ENCODE data around the gene GAD1. TPM values are rescaled to one million over a fixed set of nuclear protein-coding genes. Genes with fewer than 3 reads are reported as not detected.

GAD1 gene
- total RNA-seq, 1 experiment from 2014 or later, result 2.5 TPM

GRCh38 chr2:170862286-170862902 is 45.7 kb downstream of the GAD1 start:
- ChIA-PET CTCF (interaction anchor here (1.1 to 2.0 kb wide), 3 partner anchors 11 to 18 kb away, joined by 6 to 11 read pairs (median 10); no protein-coding TSS in a partner anchor), POLR2A (interaction anchor here (0.6 kb wide), 1 partner anchor 111 kb away, joined by 3 read pairs; no protein-coding TSS in a partner anchor)
- Mint-ChIP-seq H3K27me3 (ENCODE audit: low read depth) (peaks cover 4% of the 10 kb centered on the region; the same call in 1 of the 2 replicates), H3K4me3 (no peak overlapping the region), H3K4me1 (no peaks in the 10 kb centered on the region), H3K27ac (no peak overlapping the region), H3K9me3 (peaks cover 4% of the 10 kb centered on the region), H3K36me3 (no peaks in the 10 kb centered on the region)
- ATAC-seq (no peak), DNase-seq (ENCODE audit: low spot score) (no peak)
- TF ChIP-seq JUN (CRISPR knock-in tag; IDR thresholded peaks at IDR 0.05), result no peak
- no peak for TF ChIP-seq GABPB1 (CRISPR knock-in tag; IDR thresholded peaks at IDR 0.05)
- no peak for TF ChIP-seq SMAD4 (CRISPR knock-in tag; IDR thresholded peaks at IDR 0.05)
- no peak for TF ChIP-seq NFYB (CRISPR knock-in tag; conservative IDR thresholded peaks at IDR 0.05; ENCODE audit: low read depth)
- no peak for TF ChIP-seq ZBTB21 (CRISPR knock-in tag; IDR thresholded peaks at IDR 0.05; ENCODE audit: borderline replicate concordance)
- no peak for TF ChIP-seq TCF7 (CRISPR knock-in tag; IDR thresholded peaks at IDR 0.05; ENCODE audit: low read depth)
- no peak for TF ChIP-seq TEAD1 (CRISPR knock-in tag; IDR thresholded peaks at IDR 0.05)
- no peak for TF ChIP-seq NR1H2 (CRISPR knock-in tag; IDR thresholded peaks at IDR 0.05)
- no peak for TF ChIP-seq HMGXB4 (CRISPR knock-in tag; IDR thresholded peaks at IDR 0.05)
- TF ChIP-seq CREM (CRISPR knock-in tag; IDR thresholded peaks at IDR 0.05), result no peak
- no peak for TF ChIP-seq ZNF423 (CRISPR knock-in tag; IDR thresholded peaks at IDR 0.05)
- TF ChIP-seq ZSCAN18 (CRISPR knock-in tag; IDR thresholded peaks at IDR 0.05), result no peak
- TF ChIP-seq NFATC4 (CRISPR knock-in tag; IDR thresholded peaks at IDR 0.05), result no peak
- no peak for TF ChIP-seq ERG (CRISPR knock-in tag; IDR thresholded peaks at IDR 0.05)
- TF ChIP-seq FOXJ3 (CRISPR knock-in tag; IDR thresholded peaks at IDR 0.05; ENCODE audit: borderline replicate concordance), result no peak
- no peak for TF ChIP-seq IRF2 (CRISPR knock-in tag; IDR thresholded peaks at IDR 0.05; ENCODE audit: borderline replicate concordance, low read depth)
- TF ChIP-seq PRDM15 (CRISPR knock-in tag; IDR thresholded peaks at IDR 0.05), result no peak
- TF ChIP-seq OVOL2 (CRISPR knock-in tag; IDR thresholded peaks at IDR 0.05; ENCODE audit: borderline replicate concordance), result no peak

GRCh38 chr2:170863087-170863486 is 46.4 kb downstream of the GAD1 start:
- H3K27ac Mint-ChIP-seq, result no peak overlapping the region
- ChIA-PET POLR2A (no interaction called here), CTCF (interaction anchor here (1.1 to 1.2 kb wide), 2 partner anchors 10 kb away, joined by 3 to 10 read pairs; no protein-coding TSS in a partner anchor)
- no peak for ATAC-seq
- H3K36me3 Mint-ChIP-seq, result no peaks in the 10 kb centered on the region
- H3K4me3 Mint-ChIP-seq, result no peak overlapping the region
- peaks cover 4% of the 10 kb centered on the region; the same call in 1 of the 2 replicates for H3K27me3 Mint-ChIP-seq (ENCODE audit: low read depth)
- H3K4me1 Mint-ChIP-seq, result no peaks in the 10 kb centered on the region
- DNase-seq (ENCODE audit: low spot score), result no peak
- peaks cover 4% of the 10 kb centered on the region for H3K9me3 Mint-ChIP-seq
- TF ChIP-seq USF1 (CRISPR knock-in tag; IDR thresholded peaks at IDR 0.05), result no peak
- no peak for TF ChIP-seq NR2C2 (CRISPR knock-in tag; IDR thresholded peaks at IDR 0.05)
- TF ChIP-seq ZBTB43 (CRISPR knock-in tag; IDR thresholded peaks at IDR 0.05), result no peak
- TF ChIP-seq ESRRA (CRISPR knock-in tag; IDR thresholded peaks at IDR 0.05; ENCODE audit: borderline replicate concordance), result no peak
- no peak for TF ChIP-seq ZNF138 (CRISPR knock-in tag; conservative IDR thresholded peaks at IDR 0.05)
- no peak for TF ChIP-seq ZNF317 (CRISPR knock-in tag; IDR thresholded peaks at IDR 0.05; ENCODE audit: borderline replicate concordance, low read depth)
- TF ChIP-seq FOXK1 (CRISPR knock-in tag; IDR thresholded peaks at IDR 0.05), result no peak
- no peak for TF ChIP-seq KAT7 (CRISPR knock-in tag; IDR thresholded peaks at IDR 0.05; ENCODE audit: borderline replicate concordance)
- no peak for TF ChIP-seq MYBL2 (CRISPR knock-in tag; IDR thresholded peaks at IDR 0.05)

Data from WTC11 (cell line).